ENCODE measurements around the gene ADGRV1. TPM values are rescaled to one million over a fixed set of nuclear protein-coding genes. Genes with fewer than 3 reads are reported as not detected.
A peak's percentile ranks its signal among the peaks of the same experiment; 100 is the strongest.

The ADGRV1 gene
- total RNA-seq, 2 donors from 2014 or later, result 16.4 to 20.9 TPM

DNA sequence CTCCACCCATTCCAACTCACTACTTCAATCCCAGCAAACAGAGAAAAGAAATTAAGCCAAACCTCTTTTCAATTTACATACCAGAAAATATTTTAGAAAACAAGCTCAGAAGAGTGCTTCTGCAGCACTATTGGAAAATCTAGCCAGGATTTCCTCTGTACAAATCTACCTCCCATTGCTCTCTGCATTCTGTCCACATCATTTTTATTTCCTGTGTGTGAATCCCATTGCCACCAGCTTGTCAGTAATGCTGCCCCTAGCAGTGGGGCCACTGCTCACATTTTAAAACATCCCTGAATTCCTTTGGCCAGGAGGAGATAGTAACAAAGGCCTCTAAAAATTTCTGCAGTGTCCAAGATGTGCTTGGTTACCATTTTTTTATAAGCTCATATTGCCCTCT is 592.0 kb downstream of the ADGRV1 start:
- H3K27ac ChIP-seq, result no peak overlapping the region
- H3K9me3 ChIP-seq, result no peaks in the 10 kb centered on the region
- no peaks in the 10 kb centered on the region for H3K27me3 ChIP-seq (replicated peaks; ENCODE audit: insufficient read depth)
- no peaks in the 10 kb centered on the region for H3K4me1 ChIP-seq (replicated peaks)
- DNase-seq (ENCODE audit: low spot score), result no peak
- no peaks in the 10 kb centered on the region for H3K36me3 ChIP-seq
- H3K4me3 ChIP-seq, result no peak overlapping the region
- TF ChIP-seq, protein P1, sequence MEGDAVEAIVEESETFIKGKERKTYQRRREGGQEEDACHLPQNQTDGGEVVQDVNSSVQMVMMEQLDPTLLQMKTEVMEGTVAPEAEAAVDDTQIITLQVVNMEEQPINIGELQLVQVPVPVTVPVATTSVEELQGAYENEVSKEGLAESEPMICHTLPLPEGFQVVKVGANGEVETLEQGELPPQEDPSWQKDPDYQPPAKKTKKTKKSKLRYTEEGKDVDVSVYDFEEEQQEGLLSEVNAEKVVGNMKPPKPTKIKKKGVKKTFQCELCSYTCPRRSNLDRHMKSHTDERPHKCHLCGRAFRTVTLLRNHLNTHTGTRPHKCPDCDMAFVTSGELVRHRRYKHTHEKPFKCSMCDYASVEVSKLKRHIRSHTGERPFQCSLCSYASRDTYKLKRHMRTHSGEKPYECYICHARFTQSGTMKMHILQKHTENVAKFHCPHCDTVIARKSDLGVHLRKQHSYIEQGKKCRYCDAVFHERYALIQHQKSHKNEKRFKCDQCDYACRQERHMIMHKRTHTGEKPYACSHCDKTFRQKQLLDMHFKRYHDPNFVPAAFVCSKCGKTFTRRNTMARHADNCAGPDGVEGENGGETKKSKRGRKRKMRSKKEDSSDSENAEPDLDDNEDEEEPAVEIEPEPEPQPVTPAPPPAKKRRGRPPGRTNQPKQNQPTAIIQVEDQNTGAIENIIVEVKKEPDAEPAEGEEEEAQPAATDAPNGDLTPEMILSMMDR (IDR thresholded peaks at IDR 0.05), result no peak
- no peak for TF ChIP-seq POLR2A (IDR thresholded peaks at IDR 0.05)
- TF ChIP-seq POLR2AphosphoS5 (IDR thresholded peaks at IDR 0.05), result no peak
- intact Hi-C loops (cut with DNase I), result no loop called here

DNA sequence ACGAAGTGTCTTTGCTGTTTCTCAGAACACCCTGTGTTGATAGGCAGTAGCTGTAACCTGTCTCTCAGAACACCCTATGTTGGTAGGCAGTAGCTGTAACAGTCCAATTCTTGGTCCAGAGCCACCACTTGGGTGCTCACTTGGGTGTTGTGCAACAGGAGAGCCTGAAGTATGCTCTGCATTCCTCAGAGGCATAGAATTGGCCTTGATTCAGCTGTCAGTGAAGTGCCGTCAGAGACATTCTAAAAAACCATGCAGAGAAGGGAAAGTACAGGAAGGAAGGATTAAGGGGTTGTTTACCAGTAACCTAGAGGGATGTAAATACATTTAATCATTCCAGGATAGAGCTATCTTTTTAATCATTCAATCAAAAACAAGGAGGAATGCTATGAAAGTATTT is 593.4 kb downstream of the ADGRV1 start:
- Histone ChIP-seq H3K36me3 (no peaks in the 10 kb centered on the region), H3K27me3 (replicated peaks; ENCODE audit: insufficient read depth) (no peaks in the 10 kb centered on the region), H3K9me3 (no peaks in the 10 kb centered on the region), H3K4me3 (no peak overlapping the region), H3K27ac (no peak overlapping the region), H3K4me1 (replicated peaks) (no peaks in the 10 kb centered on the region)
- intact Hi-C loops (cut with DNase I), result no loop called here
- 50% methylated on average over 2 of the region's 2 CpGs for WGBS
- TF ChIP-seq POLR2A (IDR thresholded peaks at IDR 0.05) (no peak), POLR2AphosphoS5 (IDR thresholded peaks at IDR 0.05) (peak; percentile 50)
- TF ChIP-seq, protein P1 (IDR thresholded peaks at IDR 0.05), result no peak
- DNase-seq (ENCODE audit: low spot score), result peak; percentile 74

DNA sequence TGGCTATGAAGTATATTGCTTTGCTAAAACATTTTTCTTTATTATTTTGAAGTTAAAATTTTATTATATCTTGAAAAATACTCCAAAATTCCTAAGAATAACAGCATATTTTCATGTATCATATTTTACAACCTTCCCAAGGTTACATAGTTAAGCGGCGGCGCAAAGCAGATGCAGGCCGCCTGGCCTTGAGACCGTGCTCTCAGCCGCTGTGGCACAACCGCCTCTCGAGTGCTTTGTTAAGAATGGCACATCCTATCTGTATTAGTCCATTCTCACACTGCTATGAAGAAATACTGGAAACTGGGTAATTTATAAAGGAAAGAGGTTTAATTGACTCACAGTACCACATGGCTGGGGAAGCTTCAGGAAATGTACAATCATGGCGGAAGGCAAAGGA is 595.7 kb downstream of the ADGRV1 start:
- intact Hi-C loops (cut with DNase I), result no loop called here
- H3K36me3 ChIP-seq, result no peaks in the 10 kb centered on the region
- 97% methylated on average over 9 of the region's 9 CpGs for WGBS
- no peaks in the 10 kb centered on the region for H3K27me3 ChIP-seq (replicated peaks; ENCODE audit: insufficient read depth)
- H3K4me3 ChIP-seq, result no peak overlapping the region
- TF ChIP-seq, protein P1 (IDR thresholded peaks at IDR 0.05), result no peak
- TF ChIP-seq POLR2AphosphoS5 (IDR thresholded peaks at IDR 0.05) (no peak), POLR2A (IDR thresholded peaks at IDR 0.05) (no peak)
- no peaks in the 10 kb centered on the region for H3K4me1 ChIP-seq (replicated peaks)
- no peak overlapping the region for H3K27ac ChIP-seq
- DNase-seq (ENCODE audit: low spot score), result no peak
- H3K9me3 ChIP-seq, result no peaks in the 10 kb centered on the region

DNA sequence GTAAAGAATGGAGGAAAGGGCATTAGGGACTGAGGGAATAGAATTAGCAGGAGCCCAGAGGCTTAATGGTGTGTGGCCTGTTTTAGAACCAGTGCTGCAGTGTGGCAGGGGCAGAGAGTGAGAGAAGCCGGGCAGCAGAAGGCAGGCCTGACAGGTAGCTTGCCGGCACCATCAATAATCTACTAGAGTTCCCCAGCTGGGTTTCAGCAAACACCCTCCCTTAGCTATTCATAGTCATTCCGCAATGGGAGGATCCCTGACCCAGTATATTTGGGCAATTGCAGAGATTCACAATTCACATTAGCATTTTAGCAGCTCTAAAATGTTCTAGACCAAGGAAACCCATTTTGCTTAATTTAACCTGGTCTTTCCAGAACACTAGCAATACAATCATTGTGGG is 596.7 kb downstream of the ADGRV1 start:
- 85% methylated on average over 3 of the region's 3 CpGs for WGBS
- Histone ChIP-seq H3K27me3 (replicated peaks; ENCODE audit: insufficient read depth) (no peaks in the 10 kb centered on the region), H3K36me3 (no peaks in the 10 kb centered on the region), H3K4me3 (no peak overlapping the region), H3K27ac (no peak overlapping the region), H3K9me3 (no peaks in the 10 kb centered on the region), H3K4me1 (replicated peaks) (no peaks in the 10 kb centered on the region)
- no peak for DNase-seq (ENCODE audit: low spot score)
- no peak for TF ChIP-seq POLR2A (IDR thresholded peaks at IDR 0.05)
- TF ChIP-seq POLR2AphosphoS5 (IDR thresholded peaks at IDR 0.05), result no peak
- TF ChIP-seq, protein P1 (IDR thresholded peaks at IDR 0.05), result no peak
- intact Hi-C loops (cut with DNase I), result no loop called here

DNA sequence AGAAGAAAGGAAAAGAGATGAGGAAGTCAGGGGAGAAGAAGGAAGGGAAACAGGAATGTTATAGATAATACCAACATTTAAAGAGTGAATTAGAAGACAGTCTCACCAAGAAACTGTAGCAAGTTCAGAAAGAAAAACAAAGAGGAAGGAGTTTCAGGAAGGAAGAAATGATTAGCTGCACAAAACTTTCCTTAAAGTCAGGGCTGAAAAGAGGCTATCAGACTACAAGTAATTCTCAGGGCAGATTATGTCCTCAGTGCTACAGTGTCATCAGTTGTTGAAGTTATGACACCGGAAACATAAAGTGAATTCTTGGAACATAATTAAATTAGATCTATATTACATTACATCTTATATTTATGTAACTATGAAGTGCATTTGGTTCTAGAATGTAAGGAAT is 597.6 kb downstream of the ADGRV1 start:
- Histone ChIP-seq H3K4me1 (replicated peaks) (no peaks in the 10 kb centered on the region), H3K27me3 (replicated peaks; ENCODE audit: insufficient read depth) (no peaks in the 10 kb centered on the region), H3K9me3 (no peaks in the 10 kb centered on the region), H3K4me3 (no peak overlapping the region), H3K36me3 (no peaks in the 10 kb centered on the region), H3K27ac (no peak overlapping the region)
- intact Hi-C loops (cut with DNase I), result no loop called here
- WGBS, result 100% methylated on average over 1 of the region's 1 CpG
- no peak for TF ChIP-seq POLR2A (IDR thresholded peaks at IDR 0.05)
- TF ChIP-seq POLR2AphosphoS5 (IDR thresholded peaks at IDR 0.05), result no peak
- TF ChIP-seq, protein P1 (IDR thresholded peaks at IDR 0.05), result no peak
- no peak for DNase-seq (ENCODE audit: low spot score)

All from prostate gland (tissue), 2 donors.